WTC11 (cell line): ENCODE data around the gene SLC39A3. TPM values are rescaled to one million over a fixed set of nuclear protein-coding genes. Genes with fewer than 3 reads are reported as not detected.

Experiments used
- ATAC-seq: fragments of 200-7000 bp; cut with Tn5 transposase; 2 replicates; pipeline ENCODE4 v1.10.0; 2021; ENCODE audit warnings: mild to moderate bottlenecking, moderate library complexity
- CTCF ChIA-PET: fragments of 300-600 bp; sonication (Branson Sonifier 250); formaldehyde crosslinking; loops from one replicate; lab custom pipeline; 2021; ENCODE audit warnings: antibody characterized with exemption; lab: Charles Lee
- POLR2A ChIA-PET: fragments of 350-600 bp; sonication (Branson Sonifier 250); formaldehyde crosslinking; loops from one replicate; lab custom pipeline; 2021; ENCODE audit warnings: antibody characterized with exemption; lab: Charles Lee
- DNase-seq: peaks from one replicate; pipeline ENCODE4 v3.0.0; 2021; ENCODE audit warnings: low spot score
- H3K27ac Mint-ChIP-seq: 2 replicates; pipeline ENCODE4 v1.8.0; 2021; ENCODE audit warnings: mixed read lengths
- H3K27me3 Mint-ChIP-seq: 2 replicates; pipeline ENCODE4 v1.8.0; 2021; ENCODE audit warnings: low read depth, mild to moderate bottlenecking, moderate library complexity, mixed read lengths
- H3K36me3 Mint-ChIP-seq: 2 replicates; pipeline ENCODE4 v1.8.0; 2021; ENCODE audit warnings: mixed read lengths
- H3K4me1 Mint-ChIP-seq: 2 replicates; pipeline ENCODE4 v1.8.0; 2022; ENCODE audit warnings: mixed read lengths
- H3K4me3 Mint-ChIP-seq: 2 replicates; pipeline ENCODE4 v1.8.0; 2021; ENCODE audit warnings: mild to moderate bottlenecking, moderate library complexity, mixed read lengths
- H3K9me3 Mint-ChIP-seq: 2 replicates; pipeline ENCODE4 v1.8.0; 2021; ENCODE audit warnings: mixed read lengths
- ATF1 ChIP-seq: sonication (generic); formaldehyde crosslinking; IDR thresholded peaks from 2 replicates; pipeline ENCODE4 v1.8.1; 2023; ENCODE audit warnings: mild to moderate bottlenecking, moderate library complexity, missing genetic modification reagents
- CBFB ChIP-seq: sonication (generic); formaldehyde crosslinking; IDR thresholded peaks from 2 replicates; pipeline ENCODE4 v1.8.1; 2022; ENCODE audit warnings: mild to moderate bottlenecking, low read depth, missing genetic modification reagents
- CDX4 ChIP-seq: fragments of 250-450 bp; sonication (Bioruptor Pico); IDR thresholded peaks from 2 replicates; pipeline ENCODE4 v1.9.0; 2021; ENCODE audit warnings: moderate library complexity, mild to moderate bottlenecking, inconsistent platforms, borderline replicate concordance
- ETV6 ChIP-seq: sonication (generic); formaldehyde crosslinking; IDR thresholded peaks from 2 replicates; pipeline ENCODE4 v1.8.1; 2022; ENCODE audit warnings: mild to moderate bottlenecking, missing genetic modification reagents
- FOXK1 ChIP-seq: sonication (generic); formaldehyde crosslinking; IDR thresholded peaks from 2 replicates; pipeline ENCODE4 v1.8.0; 2022; ENCODE audit warnings: mild to moderate bottlenecking, moderate library complexity, missing genetic modification reagents
- FOXP1 ChIP-seq: sonication (generic); formaldehyde crosslinking; IDR thresholded peaks from 2 replicates; pipeline ENCODE4 v1.8.0; 2022; ENCODE audit warnings: missing genetic modification reagents, mild to moderate bottlenecking, moderate library complexity, borderline replicate concordance
- FOXP4 ChIP-seq: sonication (generic); formaldehyde crosslinking; IDR thresholded peaks from 2 replicates; pipeline ENCODE4 v1.8.0; 2022; ENCODE audit warnings: mild to moderate bottlenecking, missing genetic modification reagents
- IRF2 ChIP-seq: sonication (generic); formaldehyde crosslinking; IDR thresholded peaks from 2 replicates; pipeline ENCODE4 v1.8.0; 2022; ENCODE audit warnings: low read depth, missing genetic modification reagents, borderline replicate concordance
- NFATC4 ChIP-seq: fragments of 250-450 bp; sonication (Bioruptor Pico); IDR thresholded peaks from 2 replicates; pipeline ENCODE4 v1.9.0; 2021; ENCODE audit warnings: mild to moderate bottlenecking
- NR2C2 ChIP-seq: sonication (generic); formaldehyde crosslinking; IDR thresholded peaks from 2 replicates; pipeline ENCODE4 v1.8.0; 2022; ENCODE audit warnings: mild to moderate bottlenecking, missing genetic modification reagents
- PREB ChIP-seq: sonication (generic); formaldehyde crosslinking; IDR thresholded peaks from 2 replicates; pipeline ENCODE4 v1.8.1; 2022; ENCODE audit warnings: mild to moderate bottlenecking, missing genetic modification reagents, moderate library complexity, borderline replicate concordance
- RELA ChIP-seq: sonication (generic); formaldehyde crosslinking; IDR thresholded peaks from 2 replicates; pipeline ENCODE4 v1.8.1; 2022; ENCODE audit warnings: missing genetic modification reagents, mild to moderate bottlenecking, borderline replicate concordance
- SP1 ChIP-seq: sonication (generic); formaldehyde crosslinking; conservative IDR thresholded peaks from 2 replicates; pipeline ENCODE4 v1.8.1; 2022; ENCODE audit warnings: missing genetic modification reagents
- TEAD1 ChIP-seq: sonication (generic); formaldehyde crosslinking; IDR thresholded peaks from 2 replicates; pipeline ENCODE4 v1.8.0; 2022; ENCODE audit warnings: mild to moderate bottlenecking, missing genetic modification reagents
- TP53 ChIP-seq: sonication (generic); formaldehyde crosslinking; IDR thresholded peaks from 2 replicates; pipeline ENCODE4 v1.8.1; 2023; ENCODE audit warnings: mild to moderate bottlenecking, missing genetic modification reagents
- ZNF263 ChIP-seq: sonication (generic); formaldehyde crosslinking; IDR thresholded peaks from 2 replicates; pipeline ENCODE4 v1.8.1; 2022; ENCODE audit warnings: low read depth, mild to moderate bottlenecking, moderate library complexity, missing genetic modification reagents
- ZNF423 ChIP-seq: fragments of 250-450 bp; sonication (Bioruptor Pico); IDR thresholded peaks from 2 replicates; pipeline ENCODE4 v2.1.2; 2022; ENCODE audit warnings: mild to moderate bottlenecking, moderate library complexity
- ZNF512 ChIP-seq: sonication (generic); formaldehyde crosslinking; IDR thresholded peaks from 2 replicates; pipeline ENCODE4 v1.8.1; 2022; ENCODE audit warnings: missing genetic modification reagents, borderline replicate concordance
- ZNF671 ChIP-seq: fragments of 250-450 bp; sonication (Bioruptor Pico); IDR thresholded peaks from 2 replicates; pipeline ENCODE4 v1.8.0; 2021; ENCODE audit warnings: mild to moderate bottlenecking
- total RNA-seq: library from RNA; stranded (reverse); gene quantifications from 3 replicates; pipeline ENCODE4 v1.2.3, GENCODE V29; 2021

Gene SLC39A3
- total RNA-seq, 1 experiment from 2014 or later: 38.0 TPM

GRCh38 chr19:2733930-2734588, 5.8 kb downstream of the SLC39A3 start:
- Mint-ChIP-seq H3K36me3 (peaks cover 35% of the 10 kb centered on the region), H3K27me3 (no peaks in the 10 kb centered on the region), H3K4me3 (no peak overlapping the region), H3K27ac (no peak overlapping the region), H3K4me1 (peaks cover 1% of the 10 kb centered on the region), H3K9me3 (peaks cover 10% of the 10 kb centered on the region; the same call in 1 of the 2 replicates)
- DNase-seq (no peak), ATAC-seq (no peak)
- POLR2A ChIA-PET: no interaction called here
- CTCF ChIA-PET: no interaction called here
- TF ChIP-seq IRF2 (CRISPR knock-in tag) (no peak), NFATC4 (CRISPR knock-in tag) (no peak), FOXP4 (CRISPR knock-in tag) (no peak), ATF1 (CRISPR knock-in tag) (no peak), CDX4 (CRISPR knock-in tag) (no peak), FOXK1 (no peak), ZNF423 (CRISPR knock-in tag) (no peak), SP1 (CRISPR knock-in tag) (no peak), ETV6 (CRISPR knock-in tag) (no peak), RELA (no peak), TP53 (CRISPR knock-in tag) (no peak), FOXP1 (CRISPR knock-in tag) (no peak), ZNF671 (CRISPR knock-in tag) (no peak), NR2C2 (no peak), TEAD1 (CRISPR knock-in tag) (no peak), CBFB (CRISPR knock-in tag) (no peak)

- H3K4me3 Mint-ChIP-seq: no peak overlapping the region
- ChIA-PET POLR2A (no interaction called here), CTCF (interaction anchor here (1.3 kb wide), 1 partner anchor 84 kb away, joined by 4 read pairs; no protein-coding TSS in a partner anchor)
- H3K27ac Mint-ChIP-seq: no peak overlapping the region
- TF ChIP-seq ZNF512 (CRISPR knock-in tag) (no peak), PREB (CRISPR knock-in tag) (no peak), ZNF263 (CRISPR knock-in tag) (no peak)
- H3K27me3 Mint-ChIP-seq: no peaks in the 10 kb centered on the region
- peaks cover 31% of the 10 kb centered on the region for H3K36me3 Mint-ChIP-seq
- H3K4me1 Mint-ChIP-seq: no peaks in the 10 kb centered on the region
- DNase-seq: no peak
- H3K9me3 Mint-ChIP-seq: peaks cover 10% of the 10 kb centered on the region; the same call in 1 of the 2 replicates
- no peak for ATAC-seq
Observed at GRCh38 chr19:2732883-2733282, 6.9 kb downstream of the SLC39A3 start.
